C4-2B (cell line): ENCODE results near the gene SFTPD.

ENCODE experiments used
- H3K27ac ChIP-seq: fragments of 450-650 bp; 2 replicates; pipeline ENCODE4 v1.5.1; 2017
- CTCF ChIP-seq: fragments of 450-650 bp; conservative IDR thresholded peaks from 2 replicates; pipeline ENCODE4 v1.5.1; 2017; ENCODE audit warnings: mild to moderate bottlenecking
- ZFX ChIP-seq: fragments of 450-650 bp; IDR thresholded peaks from 2 replicates; pipeline ENCODE4 v1.6.1; 2017

The SFTPD gene

GRCh38 chr10:79943871-79944270 is 5.0 kb downstream of the SFTPD start:
- no peak overlapping the region for H3K27ac ChIP-seq
- TF ChIP-seq CTCF, result no peak
- TF ChIP-seq ZFX, result no peak

GRCh38 chr10:79942261-79943185 is 6.4 kb downstream of the SFTPD start:
- no peak overlapping the region for H3K27ac ChIP-seq
- TF ChIP-seq ZFX, result no peak
- no peak for TF ChIP-seq CTCF

GRCh38 chr10:79941585-79942210 is 7.2 kb downstream of the SFTPD start:
- TF ChIP-seq ZFX (no peak), CTCF (no peak)
- H3K27ac ChIP-seq, result no peak overlapping the region

GRCh38 chr10:79941146-79941545 is 7.8 kb downstream of the SFTPD start:
- TF ChIP-seq CTCF (no peak), ZFX (no peak)
- no peak overlapping the region for H3K27ac ChIP-seq

GRCh38 chr10:79940431-79940830 is 8.5 kb downstream of the SFTPD start:
- TF ChIP-seq CTCF (no peak), ZFX (no peak)
- no peak overlapping the region for H3K27ac ChIP-seq

GRCh38 chr10:79939969-79940368 is 8.9 kb downstream of the SFTPD start:
- TF ChIP-seq CTCF (no peak), ZFX (no peak)

GRCh38 chr10:79938728-79939406 is 10.0 kb downstream of the SFTPD start:
- no peak overlapping the region for H3K27ac ChIP-seq
- TF ChIP-seq CTCF, result no peak

More at GRCh38 chr10:79939969-79940368, 8.9 kb downstream of the SFTPD start:
- no peak overlapping the region for H3K27ac ChIP-seq
